Tibial artery (tissue), 4 donors: Measurements from ENCODE around the gene LCN12.

Experiments
- DNase-seq, 2 donors: peaks; one replicate each; pipeline ENCODE4 v3.0.0-alpha.2; 2019
- H3K27ac ChIP-seq, 2 donors: fragments of 200-600 bp; sonication (generic) in 1 of 2; 1 replicate in 1 of 2; 2 replicates in 1 of 2; pipeline ENCODE4 v1.5.1; 2018 to 2019; ENCODE audit warnings: mild to moderate bottlenecking in 1 of 2
- H3K27me3 ChIP-seq, 2 donors: fragments of 200-600 bp; sonication (generic) in 1 of 2; one replicate each; pipeline versions ENCODE4 v1.5.1 to v1.6.0; 2016 to 2019
- H3K36me3 ChIP-seq, 3 donors: fragments of 200-600 bp; sonication (generic) in 2 of 3; one replicate each; pipeline ENCODE4 v1.5.1; 2016 to 2019; ENCODE audit warnings: mild to moderate bottlenecking in 2 of 3
- H3K4me1 ChIP-seq, 4 donors: fragments of 200-600 bp; sonication (generic) in 2 of 4; 1 replicate in 3 of 4; 2 replicates in 1 of 4; pipeline ENCODE4 v1.5.1; 2016 to 2019
- H3K4me3 ChIP-seq, 2 donors: fragments of 200-600 bp; sonication (generic) in 1 of 2; 1 replicate in 1 of 2; 2 replicates in 1 of 2; pipeline ENCODE4 v1.5.1; 2018 to 2019; ENCODE audit warnings: mild to moderate bottlenecking in 2 of 2
- H3K9me3 ChIP-seq, 3 donors: fragments of 200-600 bp; sonication (generic) in 1 of 3; one replicate each; pipeline ENCODE4 v1.5.1; 2016 to 2019
- intact Hi-C: fragments of 100-400 bp; cut with DNase I; formaldehyde crosslinking; loops from one replicate; pipeline ENCODE4 v1.15.0; 2023; ENCODE audit warnings: low total_unique reads
- TF ChIP-seq, protein P1 (sequence below), 2 experiments: fragments of 200-600 bp in 1 of 2; fragments of 450-650 bp in 1 of 2; IDR thresholded peaks; one replicate each; pipeline ENCODE4 v1.5.1; 2017 to 2019; ENCODE audit warnings: antibody characterized with exemption in 2 of 2, mild to moderate bottlenecking in 1 of 2, moderate library complexity in 1 of 2

Gene LCN12

GRCh38 chr9:136941231-136942111 is 10.6 kb upstream of the LCN12 start:
- intact Hi-C loops = loop anchor here (5.0 kb wide), 2 partner anchors 54 to 149 kb away; partner anchors contain the start of genes TMEM141 and TRAF2

GRCh38 chr9:136942112-136942880 is 9.8 kb upstream of the LCN12 start:
- peaks cover 0 to 44% (median 39%) of the 10 kb centered on the region in 4 donors for H3K4me1 ChIP-seq
- peaks cover 34 to 57% (median 45%) of the 10 kb centered on the region in 3 donors for H3K36me3 ChIP-seq
- DNase-seq = peak in 1 of 2 donors; percentile 65
- peak overlapping the region in 1 of 2 donors; percentile 83 for H3K4me3 ChIP-seq
- H3K9me3 ChIP-seq = no peaks in the 10 kb centered on the region
- intact Hi-C loops = loop anchor here (5.0 kb wide), 2 partner anchors 55 to 150 kb away; partner anchors contain the start of genes TMEM141 and TRAF2
- no peaks in the 10 kb centered on the region for H3K27me3 ChIP-seq
- H3K27ac ChIP-seq = peak overlapping the region; percentile 26 to 91
- TF ChIP-seq, protein P1, sequence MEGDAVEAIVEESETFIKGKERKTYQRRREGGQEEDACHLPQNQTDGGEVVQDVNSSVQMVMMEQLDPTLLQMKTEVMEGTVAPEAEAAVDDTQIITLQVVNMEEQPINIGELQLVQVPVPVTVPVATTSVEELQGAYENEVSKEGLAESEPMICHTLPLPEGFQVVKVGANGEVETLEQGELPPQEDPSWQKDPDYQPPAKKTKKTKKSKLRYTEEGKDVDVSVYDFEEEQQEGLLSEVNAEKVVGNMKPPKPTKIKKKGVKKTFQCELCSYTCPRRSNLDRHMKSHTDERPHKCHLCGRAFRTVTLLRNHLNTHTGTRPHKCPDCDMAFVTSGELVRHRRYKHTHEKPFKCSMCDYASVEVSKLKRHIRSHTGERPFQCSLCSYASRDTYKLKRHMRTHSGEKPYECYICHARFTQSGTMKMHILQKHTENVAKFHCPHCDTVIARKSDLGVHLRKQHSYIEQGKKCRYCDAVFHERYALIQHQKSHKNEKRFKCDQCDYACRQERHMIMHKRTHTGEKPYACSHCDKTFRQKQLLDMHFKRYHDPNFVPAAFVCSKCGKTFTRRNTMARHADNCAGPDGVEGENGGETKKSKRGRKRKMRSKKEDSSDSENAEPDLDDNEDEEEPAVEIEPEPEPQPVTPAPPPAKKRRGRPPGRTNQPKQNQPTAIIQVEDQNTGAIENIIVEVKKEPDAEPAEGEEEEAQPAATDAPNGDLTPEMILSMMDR (IDR thresholded peaks at IDR 0.05) = no peak

More at GRCh38 chr9:136941231-136942111, 10.6 kb upstream of the LCN12 start:
- H3K9me3 ChIP-seq = no peaks in the 10 kb centered on the region
- no peak overlapping the region for H3K4me3 ChIP-seq
- DNase-seq = no peak
- peaks cover 0 to 37% (median 32%) of the 10 kb centered on the region in 4 donors for H3K4me1 ChIP-seq
- no peaks in the 10 kb centered on the region for H3K27me3 ChIP-seq
- peaks cover 36 to 62% (median 45%) of the 10 kb centered on the region in 3 donors for H3K36me3 ChIP-seq
- TF ChIP-seq, protein P1 (IDR thresholded peaks at IDR 0.05) = no peak
- H3K27ac ChIP-seq = peak overlapping the region; percentile 63 to 78

- Histone ChIP-seq H3K36me3 (peaks cover 31 to 52% (median 45%) of the 10 kb centered on the region in 3 donors), H3K4me1 (peaks cover 0 to 50% (median 44%) of the 10 kb centered on the region in 4 donors), H3K27ac (peak overlapping the region; percentile 88 to 91), H3K4me3 (peak overlapping the region; percentile 82 to 83), H3K27me3 (no peaks in the 10 kb centered on the region), H3K9me3 (no peaks in the 10 kb centered on the region)
- peak in 1 of 2 donors; percentile 68 for DNase-seq
- intact Hi-C loops = loop anchor here (5.0 kb wide), 2 partner anchors 56 to 151 kb away; partner anchors contain the start of genes TMEM141 and TRAF2
- TF ChIP-seq, protein P1 (IDR thresholded peaks at IDR 0.05) = no peak
These were observed 9.2 kb upstream of the LCN12 start for GRCh38 chr9:136942881-136943230.

- intact Hi-C loops = loop anchor here (2.0 to 5.0 kb wide), 3 partner anchors 56 to 151 kb away; partner anchors contain the start of genes PHPT1, TMEM141 and TRAF2
- no peaks in the 10 kb centered on the region for H3K9me3 ChIP-seq
- peak overlapping the region; percentile 82 to 83 for H3K4me3 ChIP-seq
- peaks cover 31 to 49% (median 45%) of the 10 kb centered on the region in 3 donors for H3K36me3 ChIP-seq
- DNase-seq = peak in 1 of 2 donors; percentile 63
- TF ChIP-seq, protein P1 (IDR thresholded peaks at IDR 0.05) = no peak
- H3K4me1 ChIP-seq = peaks cover 0 to 51% (median 45%) of the 10 kb centered on the region in 4 donors
- H3K27me3 ChIP-seq = no peaks in the 10 kb centered on the region
- H3K27ac ChIP-seq = peak overlapping the region; percentile 88 to 91
These were observed 8.5 kb upstream of the LCN12 start for GRCh38 chr9:136943291-136944211.
